ENCODE data around the gene RAC3. TPM values are rescaled to one million over a fixed set of nuclear protein-coding genes. Genes with fewer than 3 reads are reported as not detected.
A peak's percentile ranks its signal among the peaks of the same experiment; 100 is the strongest.

The RAC3 gene
- total and polyA plus RNA-seq, 2 of the 8 experiments (the other 6 are each of a cell fraction or from before 2014, with no cell fraction given), result 177 to 299 TPM

- no peak overlapping the region for H2BK5ac ChIP-seq (ENCODE audit: low read depth, low read length)
- POLR2A ChIA-PET (ENCODE audit: partially characterized antibody), result interaction anchor here (0.7 to 12.5 kb wide), 15 partner anchors 8 to 210 kb away, joined by 3 to 105 read pairs (median 7); partner anchors contain the start of genes DUS1L, FASN, GPS1 and RAC3
- no peak overlapping the region for H4K5ac ChIP-seq (ENCODE audit: insufficient read length, low read depth, low read length)
- CTCF ChIA-PET (ENCODE audit: partially characterized antibody), result interaction anchor here (0.9 to 2.7 kb wide), 9 partner anchors 11 to 206 kb away, joined by 3 to 16 read pairs (median 3); partner anchors contain the start of gene FASN
- H2AFZ ChIP-seq (ENCODE audit: low read length), result no peak overlapping the region
- H3K27me3 ChIP-seq (replicated peaks in 1 of 4; ENCODE audit: control insufficient read depth in 3 of 4, extremely low read depth in 1 of 4, insufficient read depth in 3 of 4, low read length in 3 of 4), result no peaks in the 10 kb centered on the region; a peak in 1 of 7 replicates
- no peaks in the 10 kb centered on the region for H3K4me1 ChIP-seq (replicated peaks in 1 of 4; ENCODE audit: control insufficient read depth in 3 of 4, insufficient read depth in 4 of 4, low read length in 3 of 4)
- H3K4me2 ChIP-seq (ENCODE audit: insufficient read depth in 1 of 2, low read depth in 2 of 2, low read length in 2 of 2), result no peak overlapping the region
- peaks cover 18 to 35% (median 24%) of the 10 kb centered on the region in 4 experiments for H3K36me3 ChIP-seq (ENCODE audit: control insufficient read depth in 2 of 4, insufficient read depth in 4 of 4, low read length in 3 of 4)
- H3K23me2 ChIP-seq (ENCODE audit: low read depth, low read length), result no peaks in the 10 kb centered on the region
- peaks cover 13 to 19% of the 10 kb centered on the region in 2 experiments for H4K20me1 ChIP-seq (replicated peaks in 1 of 2; ENCODE audit: control insufficient read depth in 1 of 2, insufficient read depth in 2 of 2, low read length in 2 of 2)
- no peaks in the 10 kb centered on the region for H3K9me3 ChIP-seq (ENCODE audit: insufficient read depth in 2 of 2, low read depth in 1 of 2, low read length in 1 of 2)
- WGBS, 2 experiments (ENCODE audit: extremely low coverage in 1 of 2, insufficient coverage in 1 of 2, insufficient read length in 1 of 2, insufficient replicate concordance in 2 of 2, low coverage in 1 of 2, low lambda C conversion rate in 2 of 2, missing lambda C conversion rate in 1 of 2), result 89% methylated on average over 25 of the region's 25 CpGs; no CpG with 5 or more reads in 1 of the 2 experiments
- no peak overlapping the region for H2BK20ac ChIP-seq (ENCODE audit: low read length)
- DNase-seq (ENCODE audit: low read depth in 1 of 2, low spot score in 2 of 2), result no peak
- H3K56ac ChIP-seq (replicated peaks; ENCODE audit: insufficient read length, low read depth, low read length), result no peak overlapping the region
- H3K23ac ChIP-seq (ENCODE audit: insufficient read length), result no peak overlapping the region
- no peak overlapping the region for H2BK15ac ChIP-seq (ENCODE audit: low read length)
- peak overlapping the region; percentile 57; the same call in 1 of the 2 replicates for H4K8ac ChIP-seq (ENCODE audit: extremely low read depth, insufficient read depth, low read length)
- no peak overlapping the region for H3K27ac ChIP-seq (ENCODE audit: low read depth, low read length)
- H2BK12ac ChIP-seq (ENCODE audit: low read depth, low read length), result no peak overlapping the region
- TF ChIP-seq SAP30 (IDR thresholded peaks at IDR 0.05; ENCODE audit: insufficient read depth, insufficient replicate concordance, low read length), result no peak
- TF ChIP-seq POLR2A (IDR thresholded peaks at IDR 0.05; ENCODE audit: control extremely low read depth in 1 of 2, low read depth in 2 of 2, low read length in 2 of 2), result peak; percentile 2 to 3; a peak in 1 of 3 replicates
- peak; percentile 62 for TF ChIP-seq POLR2AphosphoS5 (IDR thresholded peaks at IDR 0.05; ENCODE audit: low read depth, low read length)
- H3K79me1 ChIP-seq (ENCODE audit: low read depth, low read length), result peaks cover 5% of the 10 kb centered on the region
- no peaks in the 10 kb centered on the region for H3K79me2 ChIP-seq (ENCODE audit: control insufficient read depth in 1 of 2, insufficient read depth in 2 of 2, low read length in 2 of 2)
- no peak overlapping the region for H3K9ac ChIP-seq (replicated peaks in 1 of 4; ENCODE audit: extremely low read depth in 1 of 4, low read depth in 3 of 4, low read length in 3 of 4)
- FAIRE-seq, result no peak
- no peak overlapping the region for H2BK120ac ChIP-seq (replicated peaks; ENCODE audit: low read depth, low read length)
- no peak overlapping the region for H2AK5ac ChIP-seq (ENCODE audit: low read depth, low read length)
- no peak overlapping the region for H3K14ac ChIP-seq (ENCODE audit: insufficient read length)
- no peak overlapping the region for H4K91ac ChIP-seq (replicated peaks; ENCODE audit: insufficient read length, low read length)
- no peak overlapping the region for H3K18ac ChIP-seq (ENCODE audit: extremely low read depth, low read length)
- H3K4ac ChIP-seq (replicated peaks; ENCODE audit: insufficient read length, low read depth, low read length), result no peak overlapping the region
- H3K4me3 ChIP-seq (ENCODE audit: extremely low read depth in 1 of 4, insufficient read depth in 2 of 4, low read depth in 3 of 4, low read length in 4 of 4), result no peak overlapping the region
Measured at GRCh38 chr17:82076018-82076784, 44.7 kb downstream of the RAC3 start.

Data from H1 (cell line).